ENCODE measurements around the gene PCSK6.
"Not testable (repeated sequence)": the region's sequence is repeated elsewhere in the genome, so short reads cannot be mapped to it uniquely, and the experiment has no call there.

Gene PCSK6

GRCh38 chr15:101432982-101433381 lies 56.5 kb downstream of the PCSK6 start:
- no peak for DNase-seq (ENCODE audit: low read depth, low spot score)

- DNase-seq (ENCODE audit: low read depth, low spot score): no peak
Observed at GRCh38 chr15:101431748-101432147, 57.8 kb downstream of the PCSK6 start.

- DNase-seq (ENCODE audit: low read depth, low spot score): no peak
Observed at GRCh38 chr15:101431301-101431700, 58.2 kb downstream of the PCSK6 start.

DNA sequence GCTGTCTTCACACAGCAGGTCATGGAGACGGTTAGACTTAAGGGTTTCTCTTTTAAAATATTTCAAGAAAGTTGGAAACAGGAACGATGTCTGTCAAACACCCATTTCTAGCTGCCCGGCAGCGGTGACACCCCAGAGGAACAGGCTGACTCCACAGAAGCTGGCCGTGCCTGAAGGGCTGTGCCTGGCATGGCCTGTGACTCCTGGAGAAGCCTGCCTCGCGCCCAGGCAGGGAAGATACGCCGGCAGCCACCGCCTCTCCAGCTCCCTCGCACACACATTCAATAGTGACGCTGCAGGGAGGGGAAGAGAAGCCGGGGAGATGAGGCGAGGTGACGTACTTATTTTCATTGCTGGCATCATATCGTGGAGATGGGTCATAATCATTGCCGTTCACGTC lies 59.9 kb downstream of the PCSK6 start:
- DNase-seq (ENCODE audit: low read depth, low spot score): no peak

DNA sequence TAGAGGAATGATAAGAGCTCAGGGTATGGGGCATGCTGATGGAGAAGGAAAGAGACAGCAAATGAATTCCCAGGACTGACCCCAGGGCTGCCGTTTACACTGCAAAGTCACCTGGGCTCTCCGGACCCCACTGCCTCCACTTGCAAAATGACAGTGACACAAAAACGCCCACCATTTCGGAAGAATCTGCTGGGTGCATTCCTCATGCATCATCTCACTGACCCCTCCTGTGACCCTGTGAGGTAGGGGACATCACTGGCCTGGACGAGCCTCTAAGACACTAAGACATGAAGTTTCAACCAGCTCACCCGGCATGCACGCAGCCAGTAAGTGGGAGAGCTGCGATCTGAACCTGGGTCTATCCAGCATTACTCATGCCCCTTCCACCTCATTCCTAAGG lies 60.3 kb downstream of the PCSK6 start:
- no peak for DNase-seq (ENCODE audit: low read depth, low spot score)

GRCh38 chr15:101428758-101429157 lies 60.7 kb downstream of the PCSK6 start:
- DNase-seq (ENCODE audit: low read depth, low spot score): peak; percentile 18

DNA sequence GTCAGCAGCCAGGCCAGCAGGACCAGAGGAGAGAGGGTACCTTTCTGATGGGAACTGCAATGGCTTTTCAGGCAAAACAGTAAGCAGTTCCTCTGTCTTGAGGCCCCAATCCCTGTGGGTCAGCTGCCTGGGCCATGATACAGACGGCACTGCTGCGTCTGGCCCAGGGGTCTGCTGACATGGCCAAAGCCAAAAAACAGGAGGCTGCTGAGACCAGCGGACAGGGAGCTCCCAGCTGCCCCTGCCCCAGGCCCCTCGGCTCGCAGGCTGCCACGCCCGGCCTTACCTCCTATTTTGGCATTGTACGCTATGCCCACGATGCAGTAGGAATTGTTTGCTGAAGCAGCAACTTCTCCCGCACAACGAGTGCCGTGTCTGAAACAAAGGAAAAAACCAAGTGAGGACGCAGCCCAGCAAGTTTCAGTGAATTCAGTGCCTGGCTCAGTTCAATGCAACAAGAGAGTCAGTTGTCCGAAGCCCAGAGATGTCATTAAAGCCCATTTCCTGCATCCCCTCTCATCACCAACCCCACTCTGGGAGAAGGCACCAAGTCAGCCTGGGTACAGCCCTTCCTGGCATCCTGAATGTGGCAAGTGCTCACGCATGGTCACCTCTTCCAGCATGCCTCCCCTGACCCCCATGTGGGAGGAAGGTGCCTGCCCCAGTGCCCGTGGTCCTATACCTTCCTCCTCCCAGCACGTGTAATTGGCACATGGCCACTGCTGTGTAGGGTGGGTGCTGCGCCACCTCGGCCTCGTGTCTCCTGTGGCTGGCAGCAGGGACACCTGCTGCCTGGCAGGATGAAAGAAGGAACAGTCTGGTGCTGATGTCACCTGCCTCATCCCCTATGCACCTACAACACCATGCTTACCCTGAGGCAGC lies 61.7 kb downstream of the PCSK6 start:
- no peak for DNase-seq (ENCODE audit: low read depth, low spot score)

- no peak for DNase-seq (ENCODE audit: low read depth, low spot score)
Observed at GRCh38 chr15:101426761-101427333, 62.7 kb downstream of the PCSK6 start.

GRCh38 chr15:101425787-101426365 lies 63.6 kb downstream of the PCSK6 start:
- no peak for DNase-seq (ENCODE audit: low read depth, low spot score)

DNA sequence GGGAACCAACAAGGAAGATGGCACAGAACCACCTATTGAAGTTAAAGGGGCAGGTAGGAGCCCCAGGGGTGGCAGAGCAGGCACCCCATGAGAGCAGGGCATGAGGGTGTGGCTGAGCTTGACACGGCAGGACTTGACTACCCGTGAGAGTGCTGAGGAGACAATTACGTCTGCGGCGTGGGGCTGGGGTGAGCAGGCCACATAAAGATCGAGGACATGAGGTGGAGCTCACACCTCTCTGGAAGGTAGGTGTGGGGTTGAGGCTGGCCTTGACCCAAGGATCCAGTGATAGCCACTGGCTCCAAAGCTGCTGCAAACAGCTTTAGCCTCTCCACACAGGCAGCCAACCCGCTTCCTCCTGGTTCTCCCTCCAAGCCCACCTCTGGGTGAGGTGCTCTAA lies 64.5 kb downstream of the PCSK6 start:
- DNase-seq (ENCODE audit: low read depth, low spot score): no peak

DNA sequence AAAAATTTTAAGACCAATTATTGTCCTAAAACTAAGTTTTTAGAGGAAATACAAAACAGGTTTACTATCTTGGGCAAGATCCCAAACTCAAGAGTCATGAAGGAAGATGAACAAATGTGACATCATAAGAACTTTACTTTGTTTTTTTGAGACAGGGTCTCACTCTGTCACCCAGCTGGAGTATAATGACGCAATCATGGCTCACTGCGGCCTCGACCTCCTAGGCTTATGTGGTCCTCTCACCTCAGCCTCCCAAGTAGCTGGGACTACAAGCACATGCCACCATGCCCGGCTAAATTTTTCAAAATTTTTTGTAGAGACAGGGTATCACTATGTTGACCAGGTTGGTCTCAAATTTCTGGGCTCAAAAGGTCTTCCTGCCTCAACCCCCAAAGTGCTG lies 69.3 kb downstream of the PCSK6 start:
- DNase-seq (ENCODE audit: low read depth, low spot score): no peak

DNA sequence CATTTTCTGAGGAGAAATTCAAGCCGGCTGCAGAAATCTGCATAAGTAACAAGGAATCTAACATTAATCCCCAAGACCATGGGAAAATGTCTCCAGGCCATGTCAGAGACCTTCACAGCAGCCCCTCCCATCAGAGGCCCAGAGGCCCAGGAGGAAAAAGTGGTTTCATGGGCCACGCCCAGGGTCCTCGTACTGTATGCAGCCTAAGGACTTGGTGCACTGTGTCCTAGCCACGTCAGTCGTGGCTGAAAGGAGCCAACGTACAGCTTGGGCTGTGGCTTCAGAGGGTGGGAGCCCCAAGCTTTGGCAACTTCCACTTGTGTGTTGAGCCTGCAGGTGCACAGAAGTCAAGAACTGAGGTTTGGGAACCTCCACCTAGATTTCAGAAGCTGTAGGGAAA lies 73.0 kb downstream of the PCSK6 start:
- not testable (repeated sequence) for DNase-seq (ENCODE audit: low read depth, low spot score)

DNA sequence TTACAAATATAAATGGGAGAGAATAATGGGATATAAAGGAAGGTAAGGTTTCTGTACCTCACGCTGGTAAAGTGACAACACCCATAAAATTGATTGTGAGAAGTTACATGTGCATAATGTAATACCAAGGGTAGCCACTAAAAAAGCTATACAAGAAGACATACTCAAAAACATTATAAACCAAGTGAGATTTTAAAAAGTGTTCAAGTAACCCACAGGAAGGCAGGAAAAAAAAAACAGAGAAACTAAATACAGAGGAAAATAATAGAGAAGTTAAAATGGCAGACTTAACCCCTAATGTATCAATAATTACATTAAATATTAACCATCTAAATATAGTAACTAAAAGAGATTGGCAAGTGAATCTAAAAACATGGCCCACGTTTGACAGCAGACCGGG lies 76.3 kb downstream of the PCSK6 start:
- no peak for DNase-seq (ENCODE audit: low read depth, low spot score)

DNA sequence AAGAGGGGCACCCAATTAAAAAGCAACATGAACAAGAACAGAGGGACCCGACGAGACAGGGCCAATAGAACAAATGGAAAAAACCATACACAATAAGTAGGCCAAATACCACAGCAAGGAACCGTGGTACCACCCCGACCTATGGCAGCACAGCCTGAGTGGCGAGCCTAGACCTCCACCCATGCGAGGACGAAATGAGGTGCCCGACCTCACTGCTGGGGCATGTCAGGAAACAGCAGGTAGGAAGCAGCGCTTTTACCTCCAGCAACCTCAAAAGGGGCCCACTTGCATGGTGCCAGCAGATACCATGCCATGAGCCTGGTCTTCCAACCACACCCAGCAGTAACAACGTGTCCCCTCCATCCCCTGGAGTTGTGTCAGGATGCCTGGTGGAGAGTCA lies 77.9 kb downstream of the PCSK6 start:
- no peak for DNase-seq (ENCODE audit: low read depth, low spot score)

- no peak for DNase-seq (ENCODE audit: low read depth, low spot score)
Observed at GRCh38 chr15:101411085-101411484, 78.4 kb downstream of the PCSK6 start.

- DNase-seq (ENCODE audit: low read depth, low spot score): no peak
Observed at GRCh38 chr15:101410612-101411011, 78.9 kb downstream of the PCSK6 start.

GRCh38 chr15:101409621-101410020 lies 79.9 kb downstream of the PCSK6 start:
- DNase-seq (ENCODE audit: low read depth, low spot score): no peak

DNA sequence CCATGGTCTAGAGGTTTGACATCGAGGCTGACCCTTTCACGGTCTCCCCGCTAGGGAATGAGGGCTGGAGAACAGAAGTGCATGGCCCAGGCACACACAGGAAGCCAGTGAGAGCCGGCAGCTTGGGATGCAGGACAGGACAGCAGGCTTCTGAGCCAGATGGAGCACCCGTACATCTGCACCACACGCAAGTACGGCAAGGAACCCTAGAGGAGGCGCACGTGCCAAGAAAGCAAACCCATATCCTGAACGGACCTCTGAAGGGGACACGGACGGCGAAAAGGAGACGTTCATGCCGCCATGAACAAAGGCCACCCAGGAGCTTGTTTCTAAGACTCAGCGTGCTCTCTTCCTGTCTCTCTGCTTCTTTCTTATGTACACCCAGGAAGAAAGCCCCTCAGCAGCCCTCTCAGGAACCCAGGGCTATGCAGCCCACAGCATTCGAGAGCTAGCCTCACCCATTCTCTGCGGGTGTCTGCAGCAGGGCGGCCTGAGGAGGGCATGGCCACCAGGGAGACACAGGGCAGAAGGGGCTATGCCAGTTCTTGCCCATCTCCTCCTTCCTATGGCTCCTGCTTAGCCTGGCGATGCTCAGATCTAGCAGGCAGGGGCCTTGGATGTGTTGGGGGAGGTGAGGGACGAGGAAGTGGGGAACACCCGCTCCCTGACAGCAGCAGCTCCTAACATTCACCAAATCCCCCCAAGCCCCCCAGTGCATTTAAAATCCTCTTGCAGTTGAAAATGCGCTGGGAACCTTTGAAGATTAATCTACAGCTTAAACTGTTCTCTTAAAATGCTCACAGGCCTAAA lies 81.3 kb downstream of the PCSK6 start:
- no peak for DNase-seq (ENCODE audit: low read depth, low spot score)

- no peak for DNase-seq (ENCODE audit: low read depth, low spot score)
Observed at GRCh38 chr15:101407439-101407838, 82.1 kb downstream of the PCSK6 start.

DNA sequence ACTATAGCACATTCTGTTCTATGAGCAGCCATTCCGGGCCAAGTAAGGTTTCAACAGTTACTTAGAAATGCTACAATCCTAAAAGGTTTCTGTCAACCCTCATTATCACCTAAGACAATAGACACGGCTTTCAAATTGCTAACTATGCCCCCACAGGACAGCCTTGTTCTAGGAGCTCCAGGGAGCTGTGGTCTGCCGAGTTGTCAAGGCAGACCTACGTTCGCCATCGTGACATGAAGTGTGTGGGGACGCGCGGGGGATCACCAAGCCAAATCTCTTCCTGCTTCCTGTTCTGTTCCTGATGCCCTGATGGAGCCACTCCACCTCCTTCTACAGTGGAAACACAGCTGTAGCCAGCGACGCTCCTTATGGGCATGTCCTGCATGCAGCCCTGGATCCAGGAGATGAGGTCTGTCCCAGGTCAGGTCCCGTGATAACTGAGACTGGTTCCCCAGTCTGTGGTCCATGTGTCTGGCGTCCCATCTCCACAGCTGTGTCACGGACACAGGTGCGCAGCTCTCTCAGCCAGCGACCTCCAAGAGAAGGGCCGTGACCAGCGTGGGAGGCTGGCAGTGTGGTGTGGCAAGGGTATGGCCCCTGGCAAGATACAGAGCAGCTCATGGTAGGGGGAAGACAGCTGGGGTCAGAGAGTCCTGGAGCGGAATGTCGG lies 82.8 kb downstream of the PCSK6 start:
- DNase-seq (ENCODE audit: low read depth, low spot score): no peak

GRCh38 chr15:101406036-101406435 lies 83.5 kb downstream of the PCSK6 start:
- peak; percentile 30 for DNase-seq (ENCODE audit: low read depth, low spot score)

GRCh38 chr15:101404245-101404644 lies 85.3 kb downstream of the PCSK6 start:
- DNase-seq (ENCODE audit: low read depth, low spot score): no peak
